ENCODE results near the gene TBC1D3E. TPM values are rescaled to one million over a fixed set of nuclear protein-coding genes. Genes with fewer than 3 reads are reported as not detected.
"Not testable (repeated sequence)": the region's sequence is repeated elsewhere in the genome, so short reads cannot be mapped to it uniquely, and the experiment has no call there.

TBC1D3E gene
- total RNA-seq, result not detected

DNA sequence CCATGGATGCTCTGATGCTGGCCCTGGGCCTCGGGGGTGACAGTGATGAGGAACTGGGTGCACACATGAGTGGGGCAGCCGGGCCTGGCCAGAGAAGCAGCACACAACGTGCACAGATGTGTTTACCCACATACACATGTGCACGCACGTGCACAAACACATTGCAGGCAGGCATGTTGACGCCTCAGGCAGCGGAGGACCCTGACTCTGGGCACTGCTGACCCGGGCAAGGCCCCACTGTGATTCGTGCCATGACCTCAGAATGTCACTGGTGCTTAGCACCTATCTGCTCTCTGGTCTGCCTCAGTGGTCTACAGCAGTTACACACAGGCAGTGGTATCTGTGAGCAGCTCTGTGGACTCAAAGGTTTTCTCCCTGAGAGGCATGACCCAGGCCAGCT is at the start of gene TBC1D3E:
Gene TBC1D3E, plus strand, starts transcription at position 301 of the 400 bp plus-strand sequence. CDS start 1,545 bp downstream, outside the sequence.
- not testable (repeated sequence) for H3K4me3 Mint-ChIP-seq, H3K4me1 Mint-ChIP-seq, H3K9me3 Mint-ChIP-seq, DNase-seq, H3K27me3 Mint-ChIP-seq, H3K27ac Mint-ChIP-seq, H3K36me3 Mint-ChIP-seq

DNA sequence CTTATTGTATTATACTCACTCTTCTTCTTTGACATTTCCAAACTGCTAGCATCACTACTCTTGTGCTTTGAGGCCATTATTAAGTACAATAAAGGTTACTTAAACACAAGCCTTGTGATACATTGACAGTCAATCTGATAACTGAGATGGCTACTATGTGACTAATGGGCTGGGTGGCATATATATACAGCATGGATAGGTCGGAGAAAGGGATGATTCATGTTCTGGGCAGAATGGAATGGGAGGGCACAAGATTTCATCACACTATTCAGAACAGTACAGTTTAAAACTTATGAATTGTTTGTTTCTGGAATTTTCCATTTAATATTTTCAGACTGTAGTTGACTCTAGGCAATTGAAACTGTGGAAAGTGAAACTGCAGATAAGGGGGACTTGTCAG is 40.4 kb upstream of the TBC1D3E start:
- DNase-seq, H3K27ac Mint-ChIP-seq, H3K36me3 Mint-ChIP-seq, H3K9me3 Mint-ChIP-seq, H3K27me3 Mint-ChIP-seq, H3K4me3 Mint-ChIP-seq, H3K4me1 Mint-ChIP-seq: not testable (repeated sequence)

DNA sequence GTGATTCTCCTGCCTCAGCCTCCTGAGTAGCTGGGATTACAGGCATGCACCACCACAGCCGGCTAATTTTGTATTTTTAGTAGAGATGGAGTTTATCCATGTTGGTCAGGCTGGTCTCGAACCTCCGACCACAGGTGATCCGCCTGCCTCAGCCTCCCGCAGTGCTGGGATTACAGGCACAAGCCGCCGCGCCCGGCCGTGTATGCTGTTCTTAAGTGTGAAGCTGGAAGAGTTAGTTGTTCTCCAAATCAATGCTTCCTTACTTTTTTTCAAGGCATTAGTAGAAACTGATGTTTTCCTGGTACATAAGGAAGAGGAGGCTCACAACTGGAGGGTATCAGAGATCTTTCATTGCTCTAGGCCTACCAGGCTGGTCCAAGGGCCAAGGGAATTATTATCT is 39.6 kb upstream of the TBC1D3E start:
- not testable (repeated sequence) for H3K27ac Mint-ChIP-seq, H3K4me3 Mint-ChIP-seq, H3K9me3 Mint-ChIP-seq, H3K4me1 Mint-ChIP-seq, H3K36me3 Mint-ChIP-seq, H3K27me3 Mint-ChIP-seq, DNase-seq

DNA sequence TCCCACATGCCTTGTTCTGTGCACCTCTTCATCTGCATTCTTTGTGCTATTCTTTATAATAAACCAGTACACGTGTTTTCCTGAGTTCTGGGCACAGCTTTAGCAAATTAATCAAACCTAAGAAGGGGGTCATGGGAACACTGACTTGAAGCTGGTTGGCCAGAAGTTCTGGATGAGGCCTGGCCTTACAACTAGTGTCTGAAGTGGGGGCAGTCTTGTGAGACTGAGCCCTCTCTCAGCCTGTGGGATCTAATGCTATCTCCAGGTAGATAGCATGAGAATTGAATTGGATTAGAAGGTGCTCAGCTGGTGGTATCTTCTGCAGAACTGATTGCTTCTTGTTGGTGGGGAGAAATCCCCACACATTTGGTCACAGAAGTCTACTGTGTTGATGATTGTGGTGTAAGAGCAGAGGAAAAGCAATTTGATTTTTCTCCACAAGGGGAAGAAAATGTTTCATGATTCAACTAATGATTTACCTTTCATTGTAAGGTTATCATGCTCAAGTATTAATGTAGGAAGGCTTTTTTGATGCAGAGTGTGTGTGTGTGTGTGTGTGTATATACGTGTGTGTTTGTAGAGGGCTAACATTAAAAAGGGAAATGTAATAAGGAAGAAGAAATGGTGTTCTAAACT is 33.6 kb upstream of the TBC1D3E start:
- not testable (repeated sequence) for H3K9me3 Mint-ChIP-seq, H3K36me3 Mint-ChIP-seq, DNase-seq, H3K4me3 Mint-ChIP-seq, H3K4me1 Mint-ChIP-seq, H3K27me3 Mint-ChIP-seq, H3K27ac Mint-ChIP-seq

DNA sequence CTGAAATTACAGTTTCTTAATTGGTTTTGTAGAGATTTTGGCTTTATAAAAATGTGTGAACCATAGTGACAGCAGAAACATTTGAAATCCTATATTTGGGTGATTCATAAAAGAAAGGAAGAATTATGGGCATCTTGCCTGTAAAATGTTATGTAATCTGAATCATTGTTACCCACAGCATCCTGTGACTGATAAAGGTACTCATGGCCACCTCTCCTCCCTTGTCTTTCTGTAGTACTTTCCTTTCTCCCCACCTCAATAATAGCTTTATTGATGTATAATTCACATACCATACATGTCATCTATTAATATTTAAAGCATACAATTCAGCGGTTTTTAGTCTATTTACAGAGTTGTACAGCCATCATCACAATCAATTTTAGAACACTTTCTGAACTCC is 28.5 kb upstream of the TBC1D3E start:
- not testable (repeated sequence) for H3K27me3 Mint-ChIP-seq, H3K27ac Mint-ChIP-seq, H3K4me3 Mint-ChIP-seq, DNase-seq, H3K4me1 Mint-ChIP-seq, H3K9me3 Mint-ChIP-seq, H3K36me3 Mint-ChIP-seq

DNA sequence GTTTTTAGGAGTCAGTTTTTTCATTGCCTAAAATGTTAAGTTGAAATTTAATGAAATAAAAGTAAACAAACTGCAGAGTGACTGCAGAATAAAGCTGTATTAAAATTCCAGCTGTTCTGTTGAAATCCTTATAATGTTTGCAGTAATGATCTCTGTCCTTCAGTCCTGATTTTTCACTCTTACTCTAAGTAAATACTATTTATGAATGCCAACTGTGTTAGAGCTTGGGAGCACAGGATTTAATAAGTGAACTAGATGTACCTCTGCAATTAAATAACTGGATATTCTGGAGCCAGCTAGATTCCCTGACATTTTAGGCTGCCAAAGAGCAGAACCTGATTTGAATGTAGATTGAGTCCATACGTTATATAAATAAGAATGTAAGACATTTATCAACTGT is 7.9 kb upstream of the TBC1D3E start:
- not testable (repeated sequence) for H3K27ac Mint-ChIP-seq, H3K4me3 Mint-ChIP-seq, H3K9me3 Mint-ChIP-seq, H3K4me1 Mint-ChIP-seq, H3K36me3 Mint-ChIP-seq, H3K27me3 Mint-ChIP-seq, DNase-seq

DNA sequence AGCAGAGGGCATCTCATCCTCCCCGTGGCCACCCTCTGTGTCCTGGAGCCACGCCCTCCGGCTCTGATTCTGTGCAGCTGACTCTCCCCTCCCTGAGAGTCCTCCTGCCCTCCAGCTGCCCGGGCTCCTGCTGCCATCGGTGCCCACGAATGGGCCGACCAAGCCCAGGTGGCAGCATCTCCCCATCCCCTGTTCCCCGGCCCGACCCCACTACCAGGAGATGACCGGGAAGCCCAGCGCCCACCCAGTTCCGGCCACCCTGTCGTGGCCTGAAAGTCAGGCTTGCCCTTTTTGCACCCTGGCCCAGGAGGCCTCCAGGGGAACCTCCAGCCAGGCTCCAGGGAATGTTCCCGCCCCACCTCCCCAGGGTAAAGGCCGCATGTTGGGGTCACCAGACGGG is 7.1 kb downstream of the TBC1D3E start:
- H3K27ac Mint-ChIP-seq, H3K36me3 Mint-ChIP-seq, H3K27me3 Mint-ChIP-seq, H3K9me3 Mint-ChIP-seq, DNase-seq, H3K4me1 Mint-ChIP-seq, H3K4me3 Mint-ChIP-seq: not testable (repeated sequence)

Other genes starting within 250 kb of the TBC1D3E start
- not detected for gene TBC1D3K, start 203.5 kb upstream of the TBC1D3E start, total RNA-seq
- 1 to 10 TPM; 4.5 to 4.7 TPM for gene TBC1D3L, start 138.9 kb upstream of the TBC1D3E start, total RNA-seq
- gene TBC1D3D, start 124.0 kb upstream of the TBC1D3E start, total RNA-seq, result 1 to 10 TPM in 1 of 2 experiments, under 1 TPM in 1; 0.58 to 2.8 TPM
- under 1 TPM; 0.86 to 0.91 TPM for gene TBC1D3C, start 59.3 kb upstream of the TBC1D3E start, total RNA-seq
- gene TBC1D3, start 64.6 kb downstream of the TBC1D3E start, total RNA-seq, result not detected
- 10 to 100 TPM; 69.7 to 70.8 TPM for gene MRPL45, start 169.2 kb downstream of the TBC1D3E start, total RNA-seq
- under 1 TPM; 0.23 to 0.34 TPM for gene GPR179, start 216.0 kb downstream of the TBC1D3E start, total RNA-seq
- gene SOCS7, start 223.9 kb downstream of the TBC1D3E start, total RNA-seq, result 10 to 100 TPM; 17.3 to 18.2 TPM